ENCODE measurements around the gene CFAP299. TPM values are rescaled to one million over a fixed set of nuclear protein-coding genes. Genes with fewer than 3 reads are reported as not detected.

CFAP299 gene
- total and polyA plus RNA-seq, 2 experiments from 2014 or later, result not detected

DNA sequence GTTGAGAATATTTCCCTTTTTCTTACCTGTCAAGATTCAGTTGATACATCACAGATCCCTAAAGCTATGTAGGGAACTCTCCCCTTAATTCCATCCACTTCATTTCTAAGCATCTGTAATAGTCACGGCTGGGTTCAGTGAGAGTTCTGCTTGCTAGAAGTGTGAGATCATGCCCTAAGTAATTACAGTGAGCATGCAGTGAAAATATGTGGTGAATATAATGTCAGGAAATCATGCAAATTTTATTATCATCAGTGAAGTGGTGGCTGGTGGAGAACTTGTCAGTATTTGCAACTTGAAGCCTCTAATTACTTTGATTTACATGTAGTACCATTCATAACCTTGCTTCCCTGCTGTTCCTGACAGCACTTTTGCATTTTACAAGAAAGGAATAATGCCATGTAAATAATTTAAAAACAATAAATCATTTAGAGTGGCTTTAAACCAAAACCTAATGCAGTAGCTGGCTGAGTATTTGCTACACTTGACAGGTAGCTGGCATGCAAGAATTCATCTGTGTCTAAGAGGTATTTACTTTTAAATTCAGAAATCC lies 28.3 kb upstream of the CFAP299 start:
- Histone ChIP-seq H4K20me1 (ENCODE audit: insufficient read depth, poor library complexity, severe bottlenecking) (no peaks in the 10 kb centered on the region), H3K9me3 (ENCODE audit: low read depth) (no peaks in the 10 kb centered on the region), H3K27me3 (peaks cover 5% of the 10 kb centered on the region), H3K79me2 (no peaks in the 10 kb centered on the region), H3K27ac (no peak overlapping the region), H2AFZ (no peak overlapping the region), H3K4me1 (ENCODE audit: insufficient read depth) (no peaks in the 10 kb centered on the region), H3K4me2 (no peak overlapping the region), H3K9me2 (replicated peaks; ENCODE audit: insufficient read depth) (no peaks in the 10 kb centered on the region), H3K4me3 (no peak overlapping the region), H3K36me3 (replicated peaks; ENCODE audit: insufficient read depth, low read depth) (no peaks in the 10 kb centered on the region)
- WGBS (ENCODE audit: low lambda C conversion rate, missing lambda C conversion rate), result 35% methylated on average over 1 of the region's 1 CpG
- TF ChIP-seq EZH2phosphoT487 (IDR thresholded peaks at IDR 0.05; ENCODE audit: low read depth, severe bottlenecking, unreplicated experiment) (no peak), EZH2 (IDR thresholded peaks at IDR 0.05; ENCODE audit: borderline replicate concordance) (no peak)
- TF ChIP-seq, protein P1, sequence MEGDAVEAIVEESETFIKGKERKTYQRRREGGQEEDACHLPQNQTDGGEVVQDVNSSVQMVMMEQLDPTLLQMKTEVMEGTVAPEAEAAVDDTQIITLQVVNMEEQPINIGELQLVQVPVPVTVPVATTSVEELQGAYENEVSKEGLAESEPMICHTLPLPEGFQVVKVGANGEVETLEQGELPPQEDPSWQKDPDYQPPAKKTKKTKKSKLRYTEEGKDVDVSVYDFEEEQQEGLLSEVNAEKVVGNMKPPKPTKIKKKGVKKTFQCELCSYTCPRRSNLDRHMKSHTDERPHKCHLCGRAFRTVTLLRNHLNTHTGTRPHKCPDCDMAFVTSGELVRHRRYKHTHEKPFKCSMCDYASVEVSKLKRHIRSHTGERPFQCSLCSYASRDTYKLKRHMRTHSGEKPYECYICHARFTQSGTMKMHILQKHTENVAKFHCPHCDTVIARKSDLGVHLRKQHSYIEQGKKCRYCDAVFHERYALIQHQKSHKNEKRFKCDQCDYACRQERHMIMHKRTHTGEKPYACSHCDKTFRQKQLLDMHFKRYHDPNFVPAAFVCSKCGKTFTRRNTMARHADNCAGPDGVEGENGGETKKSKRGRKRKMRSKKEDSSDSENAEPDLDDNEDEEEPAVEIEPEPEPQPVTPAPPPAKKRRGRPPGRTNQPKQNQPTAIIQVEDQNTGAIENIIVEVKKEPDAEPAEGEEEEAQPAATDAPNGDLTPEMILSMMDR (IDR thresholded peaks at IDR 0.05; ENCODE audit: poor library complexity), result no peak
- DNase-seq (ENCODE audit: low spot score), result peak; percentile 13

DNA sequence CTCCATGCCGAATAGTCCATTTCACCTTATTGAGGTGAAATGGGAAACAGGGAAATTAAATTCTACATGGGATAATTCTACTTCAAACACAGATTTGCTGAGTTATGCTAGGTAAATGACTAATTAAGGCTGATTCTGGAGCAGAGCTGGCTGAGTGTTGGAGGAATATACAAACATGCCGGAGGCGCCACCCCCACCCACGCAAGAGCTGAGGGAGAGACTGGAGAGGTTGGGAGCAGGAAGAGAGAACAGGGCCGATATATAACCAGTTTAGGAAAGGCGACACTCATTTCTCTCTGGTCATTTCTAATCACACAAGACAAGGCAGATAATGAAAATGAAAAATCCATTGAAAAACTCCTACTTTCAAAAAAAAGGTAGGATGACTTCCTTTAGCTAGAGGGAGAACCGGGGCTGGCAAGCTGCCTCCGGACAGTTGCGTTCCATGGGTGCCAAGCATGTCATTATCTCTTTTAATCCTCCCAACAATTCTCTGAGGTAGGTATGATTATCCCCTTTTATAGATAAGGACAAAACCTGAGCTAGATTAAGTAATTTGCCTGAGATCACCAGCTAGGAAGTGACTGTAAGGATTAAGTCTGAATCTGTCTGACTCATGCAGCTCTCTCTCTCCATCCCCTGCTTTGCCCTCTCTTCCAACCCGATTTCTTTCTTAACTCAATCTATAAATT lies 27.6 kb upstream of the CFAP299 start:
- no peak overlapping the region for H3K27ac ChIP-seq
- DNase-seq (ENCODE audit: low spot score), result no peak
- no peaks in the 10 kb centered on the region for H3K9me3 ChIP-seq (ENCODE audit: low read depth)
- TF ChIP-seq EZH2 (IDR thresholded peaks at IDR 0.05; ENCODE audit: borderline replicate concordance) (no peak), EZH2phosphoT487 (IDR thresholded peaks at IDR 0.05; ENCODE audit: low read depth, severe bottlenecking, unreplicated experiment) (no peak)
- TF ChIP-seq, protein P1 (IDR thresholded peaks at IDR 0.05; ENCODE audit: poor library complexity), result no peak
- no peaks in the 10 kb centered on the region for H3K4me1 ChIP-seq (ENCODE audit: insufficient read depth)
- no peak overlapping the region for H2AFZ ChIP-seq
- no peak overlapping the region for H3K4me2 ChIP-seq
- WGBS (ENCODE audit: low lambda C conversion rate, missing lambda C conversion rate), result 37% methylated on average over 10 of the region's 10 CpGs
- no peaks in the 10 kb centered on the region for H4K20me1 ChIP-seq (ENCODE audit: insufficient read depth, poor library complexity, severe bottlenecking)
- H3K27me3 ChIP-seq, result peaks cover 5% of the 10 kb centered on the region
- no peaks in the 10 kb centered on the region for H3K79me2 ChIP-seq
- no peak overlapping the region for H3K4me3 ChIP-seq
- H3K9me2 ChIP-seq (replicated peaks; ENCODE audit: insufficient read depth), result no peaks in the 10 kb centered on the region
- no peaks in the 10 kb centered on the region for H3K36me3 ChIP-seq (replicated peaks; ENCODE audit: insufficient read depth, low read depth)

GRCh38 chr4:80308466-80308822 lies 27.1 kb upstream of the CFAP299 start:
- Histone ChIP-seq H3K9me2 (replicated peaks; ENCODE audit: insufficient read depth) (no peaks in the 10 kb centered on the region), H3K79me2 (no peaks in the 10 kb centered on the region), H3K4me1 (ENCODE audit: insufficient read depth) (no peaks in the 10 kb centered on the region), H2AFZ (no peak overlapping the region), H3K4me2 (no peak overlapping the region), H3K27ac (no peak overlapping the region), H3K9me3 (ENCODE audit: low read depth) (no peaks in the 10 kb centered on the region), H3K4me3 (no peak overlapping the region), H3K27me3 (peaks cover 5% of the 10 kb centered on the region), H3K36me3 (replicated peaks; ENCODE audit: insufficient read depth, low read depth) (no peaks in the 10 kb centered on the region), H4K20me1 (ENCODE audit: insufficient read depth, poor library complexity, severe bottlenecking) (no peaks in the 10 kb centered on the region)
- no peak for DNase-seq (ENCODE audit: low spot score)
- TF ChIP-seq, protein P1 (IDR thresholded peaks at IDR 0.05; ENCODE audit: poor library complexity), result no peak
- TF ChIP-seq EZH2phosphoT487 (IDR thresholded peaks at IDR 0.05; ENCODE audit: low read depth, severe bottlenecking, unreplicated experiment) (no peak), EZH2 (IDR thresholded peaks at IDR 0.05; ENCODE audit: borderline replicate concordance) (no peak)
- WGBS (ENCODE audit: low lambda C conversion rate, missing lambda C conversion rate), result 58% methylated on average over 4 of the region's 4 CpGs
